UCSD-AML1 (cell line): ENCODE measurements around the gene CPSF7.
"Not testable (repeated sequence)": the region's sequence is repeated elsewhere in the genome, so short reads cannot be mapped to it uniquely, and the experiment has no call there.

Source experiments
- DNase-seq: peaks from one replicate; lab custom pipeline; 2025; ENCODE audit not compliant: unreplicated experiment; lab: John Stamatoyannopoulos, UW

Gene CPSF7, protein sequence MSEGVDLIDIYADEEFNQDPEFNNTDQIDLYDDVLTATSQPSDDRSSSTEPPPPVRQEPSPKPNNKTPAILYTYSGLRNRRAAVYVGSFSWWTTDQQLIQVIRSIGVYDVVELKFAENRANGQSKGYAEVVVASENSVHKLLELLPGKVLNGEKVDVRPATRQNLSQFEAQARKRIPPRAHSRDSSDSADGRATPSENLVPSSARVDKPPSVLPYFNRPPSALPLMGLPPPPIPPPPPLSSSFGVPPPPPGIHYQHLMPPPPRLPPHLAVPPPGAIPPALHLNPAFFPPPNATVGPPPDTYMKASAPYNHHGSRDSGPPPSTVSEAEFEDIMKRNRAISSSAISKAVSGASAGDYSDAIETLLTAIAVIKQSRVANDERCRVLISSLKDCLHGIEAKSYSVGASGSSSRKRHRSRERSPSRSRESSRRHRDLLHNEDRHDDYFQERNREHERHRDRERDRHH

DNA sequence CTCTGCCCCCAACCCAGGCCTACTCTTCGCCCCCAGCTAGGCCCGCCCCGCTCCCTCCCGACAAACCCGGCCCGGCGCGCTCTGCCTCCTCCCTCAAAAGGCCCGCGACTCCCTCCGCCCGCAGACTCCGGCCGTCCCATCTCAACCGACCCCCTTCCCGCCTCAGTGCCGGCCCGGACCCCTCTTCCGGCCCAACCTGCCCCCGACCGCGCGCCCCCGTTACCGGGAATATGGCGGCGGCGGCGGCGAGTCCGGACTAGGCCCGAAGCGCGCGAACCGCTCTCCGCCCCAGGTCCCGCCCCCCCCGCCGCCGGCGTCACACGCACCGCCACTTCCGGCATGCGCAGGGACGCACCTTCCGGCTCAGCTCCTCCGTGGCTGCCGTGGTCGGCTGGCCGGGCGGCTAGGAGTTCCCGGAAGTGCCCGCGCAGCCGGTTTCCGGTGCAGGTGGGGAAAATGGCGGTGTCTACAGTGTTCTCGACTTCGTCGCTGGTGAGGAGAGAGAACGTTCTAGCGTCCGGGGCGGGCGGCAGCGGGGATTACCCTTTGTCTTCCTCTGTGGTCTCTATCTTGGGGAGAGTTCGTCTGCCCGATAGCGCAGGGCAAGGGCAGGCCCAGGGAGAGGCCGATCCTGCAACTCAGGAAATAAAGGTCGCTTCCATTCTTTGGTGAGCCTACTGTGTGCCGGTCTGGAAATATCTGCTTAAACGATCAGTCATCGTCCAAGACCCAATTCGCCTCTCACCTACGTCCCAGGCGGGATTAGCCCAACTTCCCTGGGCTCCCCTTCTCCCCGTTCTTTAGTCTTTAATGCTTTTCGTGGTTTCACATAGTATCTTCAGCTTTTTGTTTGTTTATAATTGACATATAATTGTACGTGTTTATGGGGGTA lies at the start of gene CPSF7, which contains the start of gene SDHAF2:
Gene CPSF7 (minus strand): TSS at position 285 of the 892 bp plus-strand sequence. CDS start 740 bp downstream, outside the sequence.
Gene SDHAF2 (plus strand): TSS at position 434 of the 892 bp plus-strand sequence. CDS start 23 bp downstream, at position 457.
- peak; percentile 97 for DNase-seq

DNA sequence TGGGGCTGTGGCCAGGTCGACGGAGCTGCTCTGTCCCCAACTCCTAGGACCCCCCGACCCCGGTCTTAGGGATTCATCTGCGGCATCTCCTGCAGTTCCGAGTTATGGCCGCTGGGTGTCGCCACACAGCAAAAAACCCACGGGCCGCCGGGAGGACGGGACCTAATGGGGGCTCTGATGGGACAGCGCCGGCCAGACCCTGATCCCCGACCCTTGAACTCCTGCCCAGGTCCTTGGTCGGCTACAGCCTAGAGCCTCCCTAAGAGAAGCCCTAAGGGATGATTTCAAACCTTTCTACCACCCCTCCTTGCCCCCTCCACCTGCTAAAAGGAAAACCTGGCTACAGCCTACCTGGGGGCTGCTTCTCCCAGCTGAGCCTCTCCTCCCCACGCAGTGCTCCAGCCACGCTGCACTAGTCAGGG lies 48.0 kb upstream of the CPSF7 start:
- DNase-seq = peak; percentile 36

DNA sequence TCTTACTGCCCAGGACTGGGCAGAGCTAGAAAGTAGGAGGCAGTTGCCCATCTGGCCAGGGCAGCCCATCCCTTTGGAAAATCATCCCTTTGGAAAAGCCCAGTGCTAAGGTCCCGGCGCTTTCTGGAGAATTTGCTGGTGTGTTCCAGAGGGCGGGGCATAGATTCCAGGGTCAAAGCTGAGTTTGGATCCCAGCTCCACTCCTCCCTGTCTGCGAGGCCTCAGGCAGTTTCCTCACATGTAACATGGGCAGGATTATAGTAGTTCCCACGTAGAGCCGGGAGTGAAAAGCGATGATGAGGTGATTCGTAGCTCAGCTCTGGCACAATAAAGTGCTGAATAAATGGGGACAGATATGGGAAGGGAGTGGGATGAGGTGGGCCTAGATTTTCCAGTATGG lies 47.4 kb upstream of the CPSF7 start:
- DNase-seq = no peak

DNA sequence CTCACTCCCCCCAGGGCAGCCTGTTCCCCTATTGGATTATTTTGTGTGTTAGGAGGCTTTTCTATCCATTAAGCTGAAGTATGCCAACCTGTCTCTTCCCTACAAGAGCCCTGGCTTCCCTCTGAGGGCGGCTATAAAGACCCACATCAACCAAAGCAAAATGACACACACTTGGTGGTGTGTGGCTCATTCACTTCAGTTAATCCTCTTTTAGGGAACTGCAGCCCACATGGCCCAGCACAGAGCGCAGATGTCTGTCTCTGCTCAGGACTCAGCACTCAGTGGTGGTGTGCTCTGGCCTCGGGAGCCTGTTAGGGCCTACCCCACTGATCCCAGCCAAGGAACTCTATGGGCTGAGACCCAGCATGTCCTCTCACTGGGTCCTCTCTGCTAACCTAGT lies 46.6 kb upstream of the CPSF7 start:
- DNase-seq = no peak

DNA sequence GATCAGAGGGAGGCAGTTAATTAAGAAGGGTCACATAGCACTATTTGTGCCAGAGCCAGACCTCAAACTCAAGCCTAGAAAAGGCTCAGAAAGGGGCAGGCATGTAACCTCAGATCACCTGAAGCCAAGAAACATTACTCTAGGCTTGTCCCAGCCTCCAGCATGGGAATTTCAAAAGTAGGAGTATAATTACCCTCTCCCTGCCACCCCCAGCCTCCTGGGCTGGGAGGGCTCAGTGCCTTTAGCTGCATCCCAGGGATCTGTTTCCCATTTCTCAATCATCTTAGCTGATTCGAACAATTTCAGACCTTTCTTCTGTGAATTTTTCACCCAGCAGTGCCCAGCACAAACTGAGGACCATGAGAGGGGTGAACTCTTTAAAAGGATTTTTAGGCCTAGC lies 45.7 kb upstream of the CPSF7 start:
- DNase-seq = no peak

DNA sequence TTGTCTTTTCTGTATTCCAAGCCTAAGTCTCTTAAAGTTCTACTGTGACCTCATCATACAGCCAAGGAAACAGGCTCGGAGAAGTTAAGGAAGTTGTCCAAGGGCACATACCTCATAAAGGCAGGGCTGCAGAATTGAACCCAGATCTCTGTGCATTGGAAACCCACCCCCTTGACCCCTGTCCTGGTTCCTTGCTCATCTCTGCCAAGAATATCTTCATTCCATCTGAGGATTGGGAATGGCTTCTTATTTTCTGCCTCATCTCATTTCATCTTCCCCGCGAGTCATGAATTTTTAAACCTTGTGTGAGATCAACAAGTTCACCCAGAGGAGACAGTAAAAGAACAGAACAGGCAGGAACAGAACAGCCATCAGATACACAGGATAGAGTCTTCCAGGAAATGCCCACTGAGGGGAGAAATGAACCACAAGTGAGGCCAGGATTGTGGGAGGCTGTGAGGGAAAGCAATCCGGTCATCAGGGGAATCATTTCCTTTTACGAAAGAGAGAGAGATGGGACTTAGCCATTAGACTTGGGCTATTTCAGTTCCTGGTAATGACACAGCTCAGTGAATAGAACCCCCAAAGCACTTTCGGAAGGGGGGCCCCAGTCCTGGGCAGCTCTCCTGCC lies 44.4 kb upstream of the CPSF7 start:
- no peak for DNase-seq

DNA sequence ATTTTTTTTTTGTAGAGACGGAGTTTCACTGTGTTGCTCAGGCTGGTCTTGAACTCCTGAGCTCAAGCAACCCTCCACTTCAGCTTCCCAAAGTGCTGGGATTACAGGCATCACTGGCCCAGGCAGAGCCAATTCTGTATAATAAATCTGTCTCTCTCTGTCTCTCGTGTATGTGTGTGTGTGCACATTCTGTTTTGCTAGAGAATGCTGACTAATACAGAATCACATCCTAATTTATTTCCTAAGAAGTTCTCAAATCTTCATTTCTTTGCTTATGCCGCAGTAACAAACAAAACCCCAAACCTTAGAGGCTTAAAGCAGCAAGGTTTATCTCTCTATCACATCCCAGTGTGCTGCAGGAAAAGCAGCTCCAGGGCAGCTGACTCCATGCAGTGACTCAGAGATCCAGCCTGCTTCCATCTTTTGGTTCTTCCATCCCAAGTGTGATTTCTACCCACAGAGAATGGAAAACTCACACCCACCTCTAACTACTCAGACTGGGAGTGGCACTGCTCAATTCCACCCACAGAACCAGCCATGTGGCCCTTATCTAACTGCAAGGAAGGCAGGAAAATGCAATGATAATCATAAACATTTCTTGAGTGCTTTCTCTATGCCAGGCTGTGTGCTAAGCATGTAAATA lies 43.7 kb upstream of the CPSF7 start:
- DNase-seq = no peak

DNA sequence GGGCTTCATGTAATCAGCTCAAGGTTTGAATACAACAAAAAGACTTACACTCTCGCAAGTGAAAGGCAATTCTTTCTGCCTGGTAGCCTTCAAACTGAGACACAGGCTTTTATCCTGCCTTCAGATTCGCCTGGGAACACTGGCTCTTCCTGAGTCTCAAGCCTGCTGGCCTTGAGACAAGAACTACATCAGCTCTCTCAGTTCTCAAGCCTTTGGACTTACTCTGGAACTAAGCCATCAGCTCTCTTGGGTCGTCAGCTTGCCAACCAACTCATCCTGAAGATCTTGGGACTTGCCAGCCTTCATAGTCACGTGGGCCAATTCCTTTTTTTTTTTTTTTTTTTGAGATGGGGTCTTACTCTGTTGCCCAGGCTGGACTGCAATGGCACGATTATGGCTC lies 43.1 kb upstream of the CPSF7 start:
- no peak for DNase-seq

DNA sequence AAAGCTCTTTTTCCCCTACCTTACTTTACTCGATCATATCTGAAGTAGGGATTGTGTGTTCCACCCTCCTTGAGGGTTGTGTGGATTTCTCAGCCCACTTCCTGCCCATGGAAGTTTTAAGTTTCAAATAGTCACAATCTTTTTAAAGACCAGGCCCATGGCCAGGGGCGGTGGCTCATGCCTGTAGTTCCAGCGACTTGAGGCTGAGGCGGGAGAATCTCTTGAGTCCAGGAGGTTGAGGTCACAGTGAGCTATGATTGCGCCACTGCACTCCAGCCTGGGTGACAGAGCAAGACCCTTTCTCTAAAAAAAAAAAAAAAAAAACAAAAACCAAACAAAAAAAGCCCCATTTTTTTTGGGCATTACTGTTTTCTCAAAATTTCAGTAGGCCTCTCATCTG lies 42.5 kb upstream of the CPSF7 start:
- DNase-seq = no peak

DNA sequence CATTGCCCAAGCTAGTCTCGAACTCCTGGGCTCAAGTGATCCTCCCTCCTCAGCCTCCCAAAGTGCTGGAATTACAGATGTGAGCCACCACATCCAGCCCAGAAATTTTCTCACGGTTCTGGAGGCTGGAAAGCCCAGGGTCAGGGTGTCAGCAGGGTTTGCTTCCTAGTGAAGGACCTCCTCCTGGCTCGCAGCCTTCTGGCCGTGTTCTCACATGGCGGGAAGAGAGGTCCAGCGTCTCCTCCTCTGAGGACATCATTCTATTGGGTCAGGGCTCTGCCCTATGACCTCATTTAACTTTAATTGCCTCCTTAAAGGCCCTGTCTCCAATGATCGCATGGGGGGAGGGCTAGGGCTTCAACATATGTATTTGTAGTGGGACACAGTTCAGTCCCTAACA lies 38.2 kb upstream of the CPSF7 start:
- no peak for DNase-seq

DNA sequence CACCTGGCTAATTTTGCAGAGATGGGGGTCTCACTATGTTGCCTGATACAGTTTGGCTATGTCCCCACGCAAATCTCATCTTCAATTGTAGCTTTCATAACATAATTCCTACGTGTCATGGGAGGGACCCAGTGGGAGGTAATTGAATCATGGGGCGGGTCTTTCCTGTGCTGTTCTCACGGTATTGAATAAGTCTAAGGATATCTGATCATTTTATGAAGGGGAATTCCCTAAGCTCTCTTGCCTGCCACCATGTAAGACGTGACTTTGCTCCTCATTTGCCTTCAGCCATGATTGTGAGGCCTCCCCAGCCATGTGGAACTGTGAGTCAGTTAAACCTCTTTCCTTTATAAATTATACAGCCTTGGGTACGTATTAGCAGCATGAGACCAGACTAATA lies 37.8 kb upstream of the CPSF7 start:
- not testable (repeated sequence) for DNase-seq

DNA sequence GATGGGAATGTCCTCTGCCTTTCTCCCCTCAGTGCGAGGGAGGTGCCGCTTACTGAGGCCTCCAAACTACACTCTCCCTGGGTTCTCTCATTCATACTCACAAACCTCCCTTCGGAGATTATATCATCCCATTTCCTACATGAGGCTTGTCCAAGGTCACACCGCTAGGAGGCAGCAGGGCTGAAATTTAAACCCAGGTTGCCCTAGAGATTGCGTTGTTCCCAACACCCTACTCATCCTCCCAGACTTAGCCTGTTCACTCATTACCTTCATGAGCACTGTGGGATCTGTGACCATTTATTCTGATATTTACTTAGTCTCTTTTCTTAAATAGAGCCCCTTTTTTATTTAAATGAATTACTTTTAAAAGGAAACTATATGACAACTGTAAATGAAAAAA lies 31.2 kb upstream of the CPSF7 start:
- no peak for DNase-seq

DNA sequence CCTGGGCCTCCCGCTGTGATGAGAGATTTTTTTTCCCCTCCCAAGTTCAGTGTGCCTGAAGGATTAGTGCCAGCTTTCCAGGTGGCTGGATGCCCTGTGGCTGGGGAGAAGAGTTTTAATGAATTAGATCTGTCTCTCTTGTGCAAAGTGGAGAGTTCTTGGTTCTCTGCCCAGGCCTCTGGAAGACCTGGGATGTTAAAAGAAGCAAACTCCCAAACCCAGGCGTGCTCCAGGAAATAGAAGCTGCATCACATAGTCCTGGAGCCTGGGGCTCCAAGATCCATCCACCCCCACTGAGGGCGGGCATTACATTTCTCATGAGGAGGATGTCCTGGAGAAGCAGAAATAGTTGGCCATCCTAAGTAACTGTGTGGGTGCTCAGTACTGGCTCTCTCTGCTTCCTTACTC lies 30.7 kb upstream of the CPSF7 start:
- DNase-seq = no peak

DNA sequence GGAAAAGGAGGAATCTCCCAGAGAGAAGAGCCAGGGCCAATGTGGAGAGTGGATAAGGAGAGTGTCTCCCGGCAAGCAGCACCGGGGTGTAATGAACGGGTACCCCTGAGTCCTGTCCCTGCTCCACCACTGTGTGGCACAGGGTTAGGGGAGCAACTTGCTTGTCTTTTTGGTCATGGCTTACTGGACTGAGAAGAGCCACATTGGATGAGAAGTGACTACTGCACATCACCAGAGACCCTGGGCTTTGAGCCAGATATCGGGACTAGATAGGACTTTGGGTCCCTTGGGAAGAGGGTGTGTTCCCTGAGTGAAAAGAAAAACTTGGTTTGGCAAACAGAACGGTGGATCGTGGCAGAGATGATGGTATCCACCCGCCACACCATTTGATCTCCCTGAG lies 24.7 kb upstream of the CPSF7 start:
- DNase-seq = no peak

DNA sequence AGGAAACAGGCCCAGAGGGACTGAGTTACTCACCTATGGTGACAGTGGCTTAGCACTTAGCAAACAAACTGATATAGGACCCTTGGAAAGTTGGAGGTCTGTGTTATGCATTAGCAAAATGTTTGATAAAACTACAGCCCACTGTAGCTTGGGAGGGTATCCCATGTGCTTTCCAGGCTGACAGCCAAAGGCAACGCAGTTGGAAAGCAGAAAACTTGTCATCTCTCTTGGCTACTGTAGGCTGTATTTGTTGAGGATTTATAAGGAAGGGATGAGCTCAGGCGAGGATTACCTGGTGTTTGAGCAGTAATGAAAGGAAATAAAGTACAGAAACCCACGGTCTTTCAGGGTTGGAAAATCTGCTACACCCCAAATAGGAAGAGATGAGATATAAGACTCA lies 23.9 kb upstream of the CPSF7 start:
- DNase-seq = no peak

DNA sequence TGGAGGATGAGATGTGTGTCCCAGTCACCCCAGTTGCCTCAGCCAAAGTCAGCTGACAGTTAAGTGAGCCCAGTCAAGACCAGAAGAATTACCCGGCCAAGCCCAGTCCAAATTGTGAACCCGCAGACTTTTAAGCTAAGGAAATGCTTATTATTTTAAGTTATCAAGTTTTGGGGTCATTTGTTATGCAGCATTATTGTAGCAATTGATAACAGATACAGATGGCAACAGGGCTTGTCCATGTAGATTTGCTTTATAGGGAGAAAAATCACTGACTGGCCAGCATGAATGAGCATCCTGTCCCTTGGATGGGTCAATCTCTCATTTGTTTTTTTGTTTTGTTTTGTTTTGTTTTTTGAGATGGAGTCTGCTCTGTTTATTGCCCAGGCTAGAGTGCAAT lies 23.1 kb upstream of the CPSF7 start:
- no peak for DNase-seq

DNA sequence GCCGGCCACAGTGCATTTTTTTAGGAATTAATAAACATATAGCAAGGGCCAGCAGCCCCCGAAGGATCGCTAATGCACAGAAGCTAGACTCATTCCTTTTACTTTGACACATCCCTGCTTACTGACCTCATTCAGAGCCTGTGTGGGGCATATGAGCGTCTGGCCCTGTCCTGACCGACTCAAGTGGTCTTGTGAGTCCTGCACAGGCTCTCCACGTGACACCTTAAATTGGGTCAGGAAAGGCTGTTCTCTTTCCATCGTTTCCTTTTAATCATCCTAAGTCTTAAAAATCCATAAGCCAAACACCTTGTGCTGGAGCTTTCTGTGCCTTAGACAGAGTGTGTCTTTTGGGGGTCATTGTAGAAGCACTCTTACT lies 18.8 kb upstream of the CPSF7 start:
- DNase-seq = no peak

DNA sequence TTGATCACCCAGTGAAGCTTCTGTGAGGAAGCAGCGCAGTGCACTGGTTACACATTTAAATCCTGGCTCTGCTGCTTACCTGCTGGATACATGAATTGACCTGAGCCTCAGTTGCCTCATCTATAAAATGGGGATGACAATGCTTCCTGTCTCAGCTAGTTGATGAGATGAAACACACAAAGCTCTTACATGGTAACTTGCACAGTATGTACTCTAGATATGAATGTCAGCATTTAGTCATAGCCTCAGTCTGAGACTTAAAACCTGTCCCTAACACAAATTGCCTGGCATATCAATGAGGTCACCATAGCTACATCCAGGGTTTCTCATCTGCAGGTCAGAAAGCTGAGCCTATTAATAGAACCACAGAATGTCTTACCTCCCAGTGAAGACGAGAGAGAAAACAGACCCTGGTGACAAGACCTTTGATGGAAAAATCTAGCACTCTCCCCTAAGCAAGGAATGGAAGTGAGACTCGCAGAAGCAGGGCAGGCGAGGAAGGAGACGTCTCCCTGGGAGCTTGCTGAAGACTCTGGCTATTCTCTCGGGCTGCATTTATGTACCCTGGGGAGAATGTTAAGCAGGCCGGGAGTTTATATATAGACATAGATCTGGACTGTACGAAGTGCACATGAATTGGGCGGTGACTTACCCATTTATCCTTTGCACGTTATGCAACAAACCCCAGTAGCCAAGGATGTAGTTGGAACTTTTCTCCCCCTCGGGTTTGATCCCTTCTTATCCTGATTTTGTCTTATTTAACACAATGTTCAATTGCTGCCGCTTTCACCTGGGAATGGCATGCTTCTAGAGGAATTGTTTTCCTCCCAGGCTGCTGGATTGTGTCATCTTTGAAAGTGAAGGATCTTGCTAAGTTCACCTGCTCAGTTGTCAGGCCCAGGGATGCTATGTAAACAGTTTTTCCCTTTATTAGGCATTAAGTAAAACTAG lies 18.1 kb upstream of the CPSF7 start:
- no peak for DNase-seq

DNA sequence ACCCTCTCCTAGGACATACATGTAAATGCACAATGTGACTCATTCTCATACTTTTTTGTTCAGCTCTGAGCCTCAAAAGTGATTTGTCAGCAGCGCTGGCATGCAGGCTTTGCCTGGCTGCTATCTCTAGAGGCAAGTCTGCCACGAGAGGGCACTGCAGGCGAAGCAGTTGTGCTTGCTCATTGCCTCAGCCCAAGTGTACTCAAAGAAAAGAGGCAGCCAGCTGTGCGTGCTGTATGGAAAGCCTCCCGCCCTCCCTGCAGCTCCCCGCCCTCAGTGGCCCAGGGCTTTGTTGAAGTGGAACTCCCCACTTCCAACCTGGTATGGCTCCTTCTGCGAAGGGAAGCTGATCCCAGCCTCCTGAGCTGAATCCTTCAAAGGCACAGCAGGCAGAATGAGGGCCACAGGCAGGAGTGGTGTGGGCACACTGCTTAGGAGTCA lies 16.5 kb upstream of the CPSF7 start:
- DNase-seq = peak; percentile 71

DNA sequence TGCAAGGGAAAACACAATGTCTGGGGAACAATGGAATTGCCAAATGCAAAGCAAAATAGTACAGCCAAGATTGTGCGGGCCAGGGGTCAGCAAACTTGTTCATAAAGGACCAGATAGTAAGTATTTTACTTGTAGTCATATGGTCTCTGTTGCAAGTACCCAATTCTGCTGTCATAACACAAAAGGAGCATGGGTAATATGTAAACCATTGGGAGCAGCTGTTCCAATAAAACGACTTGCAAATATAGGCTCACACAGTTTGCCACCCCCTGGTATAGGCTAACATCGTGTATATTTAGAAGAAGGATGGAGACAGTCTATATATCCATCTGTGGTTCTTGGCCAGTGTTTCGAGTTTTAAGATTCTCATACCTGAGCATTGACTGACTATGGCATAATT lies 15.7 kb upstream of the CPSF7 start:
- DNase-seq = no peak
